Hepatocyte (in vitro differentiated cells): ENCODE results near the gene AHCY. TPM values are rescaled to one million over a fixed set of nuclear protein-coding genes. Genes with fewer than 3 reads are reported as not detected.

Source experiments
- DNase-seq: peaks from one replicate; pipeline ENCODE4 v3.0.0-alpha.2; 2016; ENCODE audit warnings: low spot score
- H2AFZ ChIP-seq: fragments of 200-600 bp; sonication (generic); 2 replicates; pipeline ENCODE4 v1.6.0; 2016; ENCODE audit warnings: antibody characterized with exemption, mild to moderate bottlenecking
- H3K27ac ChIP-seq: fragments of 200-600 bp; sonication (generic); 2 replicates; pipeline ENCODE4 v1.5.1; 2016; ENCODE audit warnings: mild to moderate bottlenecking
- H3K27me3 ChIP-seq: fragments of 200-600 bp; sonication (generic); 2 replicates; pipeline ENCODE4 v1.6.1; 2016
- H3K36me3 ChIP-seq: fragments of 200-600 bp; sonication (generic); replicated peaks from 2 replicates; pipeline ENCODE4 v1.5.1; 2016; ENCODE audit warnings: low read depth; ENCODE audit not compliant: insufficient read depth
- H3K4me1 ChIP-seq: fragments of 200-600 bp; sonication (generic); 2 replicates; pipeline ENCODE4 v1.5.1; 2016; ENCODE audit warnings: mild to moderate bottlenecking, moderate library complexity; ENCODE audit not compliant: insufficient read depth
- H3K4me2 ChIP-seq: fragments of 200-600 bp; sonication (generic); 2 replicates; pipeline ENCODE4 v1.6.0; 2016
- H3K4me3 ChIP-seq: fragments of 200-600 bp; sonication (generic); 2 replicates; pipeline ENCODE4 v1.5.1; 2016; ENCODE audit warnings: mild to moderate bottlenecking
- H3K79me2 ChIP-seq: fragments of 200-600 bp; sonication (generic); 2 replicates; pipeline ENCODE4 v1.6.0; 2017; ENCODE audit warnings: mild to moderate bottlenecking
- H3K9me2 ChIP-seq: fragments of 200-600 bp; sonication (generic); replicated peaks from 2 replicates; pipeline ENCODE4 v1.6.0; 2017; ENCODE audit warnings: mild to moderate bottlenecking; ENCODE audit not compliant: insufficient read depth
- H3K9me3 ChIP-seq: fragments of 200-600 bp; sonication (generic); 2 replicates; pipeline ENCODE4 v1.5.1; 2016; ENCODE audit warnings: low read depth, mild to moderate bottlenecking
- H4K20me1 ChIP-seq: fragments of 200-600 bp; sonication (generic); 2 replicates; pipeline ENCODE4 v1.6.0; 2016; ENCODE audit warnings: mild to moderate bottlenecking; ENCODE audit not compliant: insufficient read depth, poor library complexity, severe bottlenecking
- EZH2 ChIP-seq: fragments of 200-600 bp; sonication (generic); IDR thresholded peaks from 2 replicates; pipeline ENCODE4 v1.6.1; 2016; ENCODE audit warnings: antibody characterized with exemption, mild to moderate bottlenecking, borderline replicate concordance
- EZH2phosphoT487 ChIP-seq: fragments of 200-600 bp; sonication (generic); IDR thresholded peaks from one replicate; pipeline ENCODE4 v1.6.1; 2018; ENCODE audit warnings: antibody characterized with exemption, mild to moderate bottlenecking, low read depth, moderate library complexity; ENCODE audit not compliant: unreplicated experiment, severe bottlenecking
- WGBS: methylation state at CpG from one replicate; pipeline ENCODE4 v1.1.6; 2016; ENCODE audit warnings: low lambda C conversion rate; ENCODE audit errors: missing lambda C conversion rate; 5-methylcytosine and 5-hydroxymethylcytosine counted together
- polyA plus RNA-seq: library from polyadenylated mRNA; unstranded; fragments of >200 nt; fragmentation: Nextera tagmentation; extraction: Ambion mirVana; gene quantifications from 2 replicates; pipeline ENCODE4 v1.2.1, GENCODE V29; 2016
- total RNA-seq: library from RNA; depleted of rRNA; stranded (reverse); fragments of >200 nt; gene quantifications from 2 replicates; pipeline ENCODE4 v1.2.3, GENCODE V29; 2014
- TF ChIP-seq, protein P1 (sequence below): fragments of 200-600 bp; sonication (generic); IDR thresholded peaks from 2 replicates; pipeline ENCODE4 v1.5.1; 2016; ENCODE audit warnings: antibody characterized with exemption, mild to moderate bottlenecking; ENCODE audit not compliant: poor library complexity

Gene AHCY
- total and polyA plus RNA-seq, 2 experiments from 2014 or later = 81.1 to 124 TPM

DNA sequence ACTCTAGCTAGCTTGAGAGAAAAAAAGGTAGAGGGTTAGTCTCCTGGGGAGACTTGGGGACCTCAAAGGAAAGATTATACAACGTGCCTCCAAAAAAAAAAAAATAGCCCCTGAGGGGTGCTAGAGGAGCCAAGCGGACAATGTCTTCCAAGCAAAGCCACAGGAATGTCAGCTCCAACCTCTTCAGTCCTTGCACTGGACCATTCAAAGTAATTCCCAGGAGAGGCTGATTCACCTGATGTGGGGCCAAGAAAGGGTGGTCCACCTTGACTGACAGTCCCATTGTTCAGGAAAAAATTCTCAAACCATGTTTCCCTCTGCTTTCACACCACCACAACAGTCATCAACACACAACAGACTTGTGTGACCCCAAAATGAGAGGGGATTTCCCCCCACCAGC, 31.2 kb downstream of the AHCY start:
- H3K4me2 ChIP-seq = no peak overlapping the region
- no peak for DNase-seq
- no peaks in the 10 kb centered on the region for H3K36me3 ChIP-seq
- TF ChIP-seq, protein P1, sequence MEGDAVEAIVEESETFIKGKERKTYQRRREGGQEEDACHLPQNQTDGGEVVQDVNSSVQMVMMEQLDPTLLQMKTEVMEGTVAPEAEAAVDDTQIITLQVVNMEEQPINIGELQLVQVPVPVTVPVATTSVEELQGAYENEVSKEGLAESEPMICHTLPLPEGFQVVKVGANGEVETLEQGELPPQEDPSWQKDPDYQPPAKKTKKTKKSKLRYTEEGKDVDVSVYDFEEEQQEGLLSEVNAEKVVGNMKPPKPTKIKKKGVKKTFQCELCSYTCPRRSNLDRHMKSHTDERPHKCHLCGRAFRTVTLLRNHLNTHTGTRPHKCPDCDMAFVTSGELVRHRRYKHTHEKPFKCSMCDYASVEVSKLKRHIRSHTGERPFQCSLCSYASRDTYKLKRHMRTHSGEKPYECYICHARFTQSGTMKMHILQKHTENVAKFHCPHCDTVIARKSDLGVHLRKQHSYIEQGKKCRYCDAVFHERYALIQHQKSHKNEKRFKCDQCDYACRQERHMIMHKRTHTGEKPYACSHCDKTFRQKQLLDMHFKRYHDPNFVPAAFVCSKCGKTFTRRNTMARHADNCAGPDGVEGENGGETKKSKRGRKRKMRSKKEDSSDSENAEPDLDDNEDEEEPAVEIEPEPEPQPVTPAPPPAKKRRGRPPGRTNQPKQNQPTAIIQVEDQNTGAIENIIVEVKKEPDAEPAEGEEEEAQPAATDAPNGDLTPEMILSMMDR = no peak
- no peak for TF ChIP-seq EZH2
- TF ChIP-seq EZH2phosphoT487 = no peak
- H3K27ac ChIP-seq = no peak overlapping the region
- H3K4me3 ChIP-seq = no peak overlapping the region
- H4K20me1 ChIP-seq = no peaks in the 10 kb centered on the region
- no peaks in the 10 kb centered on the region for H3K9me2 ChIP-seq
- no peaks in the 10 kb centered on the region for H3K27me3 ChIP-seq
- H3K4me1 ChIP-seq = no peaks in the 10 kb centered on the region
- WGBS = 73% methylated on average over 2 of the region's 2 CpGs
- no peak overlapping the region for H2AFZ ChIP-seq
- no peaks in the 10 kb centered on the region for H3K79me2 ChIP-seq
- H3K9me3 ChIP-seq = no peaks in the 10 kb centered on the region

DNA sequence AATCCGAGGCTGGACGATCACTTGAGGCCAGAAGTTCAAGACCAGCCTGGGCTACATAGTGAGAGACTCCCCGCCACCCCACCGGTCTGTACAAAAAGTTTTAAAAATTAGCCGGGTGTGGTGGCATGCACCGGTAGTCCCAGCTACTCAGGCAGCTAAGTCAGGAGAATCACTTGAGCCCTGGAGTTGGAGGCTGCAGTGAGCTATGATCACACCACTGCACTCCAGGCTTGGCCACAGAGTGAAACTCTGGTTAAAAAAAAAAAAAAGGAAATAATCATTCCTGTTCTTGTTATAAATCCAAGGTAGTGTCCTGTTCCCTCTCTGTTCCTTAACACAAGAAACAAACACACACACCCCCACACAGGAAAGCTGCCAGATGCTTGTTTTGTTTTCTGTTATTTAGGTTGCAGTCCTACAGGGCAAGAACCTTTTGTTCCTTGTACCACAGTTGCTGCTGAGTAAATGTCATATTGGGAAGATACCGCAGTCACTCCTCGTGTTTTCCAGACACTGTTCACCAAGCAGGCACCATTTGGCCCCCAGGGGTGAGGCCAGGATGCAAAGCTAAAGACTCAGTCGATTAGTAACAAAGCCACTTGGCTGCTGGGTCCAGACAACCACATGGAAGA, 33.0 kb downstream of the AHCY start:
- Histone ChIP-seq H3K79me2 (no peaks in the 10 kb centered on the region), H4K20me1 (no peaks in the 10 kb centered on the region), H3K4me3 (no peak overlapping the region), H3K4me2 (no peak overlapping the region), H3K9me2 (no peaks in the 10 kb centered on the region), H3K4me1 (no peaks in the 10 kb centered on the region), H3K27ac (no peak overlapping the region), H3K9me3 (no peaks in the 10 kb centered on the region), H2AFZ (no peak overlapping the region), H3K27me3 (no peaks in the 10 kb centered on the region), H3K36me3 (no peaks in the 10 kb centered on the region)
- 89% methylated on average over 9 of the region's 9 CpGs for WGBS
- no peak for DNase-seq
- TF ChIP-seq, protein P1 = no peak
- no peak for TF ChIP-seq EZH2
- TF ChIP-seq EZH2phosphoT487 = no peak

DNA sequence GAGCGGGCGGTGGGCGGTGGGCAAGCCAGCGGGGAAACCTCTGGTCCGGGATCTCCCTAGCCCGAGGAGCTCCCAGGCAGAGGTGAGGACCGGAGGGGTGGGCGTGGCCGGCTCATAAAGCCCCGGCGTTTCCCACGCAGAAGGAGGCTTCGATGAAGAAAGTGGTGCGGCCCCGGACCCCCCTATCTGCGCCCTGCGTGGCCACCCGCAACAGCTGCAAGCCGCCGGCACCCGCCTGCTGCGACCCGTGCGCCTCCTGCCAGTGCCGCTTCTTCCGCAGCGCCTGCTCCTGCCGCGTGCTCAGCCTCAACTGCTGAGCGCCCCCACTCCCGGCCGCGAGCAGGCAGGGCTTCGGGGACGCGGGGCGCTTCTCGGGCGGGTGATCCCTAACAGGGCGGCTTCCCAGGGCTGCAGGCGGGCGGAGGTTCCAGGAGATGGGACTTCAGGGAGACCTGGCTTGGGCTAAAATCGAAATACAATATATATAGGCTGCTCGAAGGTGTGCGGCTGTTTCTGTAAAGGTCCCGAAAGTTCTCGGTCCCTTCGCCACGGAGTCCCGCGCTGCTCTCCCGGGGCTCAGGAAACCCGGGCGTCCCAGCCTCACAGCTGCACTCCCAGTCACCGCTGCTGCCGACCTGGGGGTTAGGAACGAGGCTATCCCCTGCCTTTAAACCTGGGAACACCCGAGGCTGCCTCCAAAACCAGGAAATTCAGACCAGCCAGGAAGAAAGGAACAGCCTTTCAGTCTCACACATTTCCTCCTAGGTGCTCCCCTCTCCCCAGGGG, 34.1 kb downstream of the AHCY start:
- Histone ChIP-seq H3K27ac (no peak overlapping the region), H3K4me1 (no peaks in the 10 kb centered on the region), H3K4me2 (peak overlapping the region; percentile 88), H4K20me1 (no peaks in the 10 kb centered on the region), H3K27me3 (no peaks in the 10 kb centered on the region), H3K36me3 (no peaks in the 10 kb centered on the region), H2AFZ (peak overlapping the region; percentile 54), H3K9me2 (no peaks in the 10 kb centered on the region), H3K9me3 (no peaks in the 10 kb centered on the region), H3K4me3 (peak overlapping the region; percentile 21), H3K79me2 (no peaks in the 10 kb centered on the region)
- TF ChIP-seq, protein P1 = no peak
- no peak for TF ChIP-seq EZH2
- TF ChIP-seq EZH2phosphoT487 = no peak
- 30% methylated on average over 57 of the region's 58 CpGs for WGBS
- DNase-seq = peak; percentile 59
